VCaP (cell line): Measurements from ENCODE around the gene TGIF2.
"Not testable (repeated sequence)": the region's sequence is repeated elsewhere in the genome, so short reads cannot be mapped to it uniquely, and the experiment has no call there.

Experiments
- H3K27ac ChIP-seq: fragments of 450-650 bp; 2 replicates; pipeline ENCODE4 v1.5.1; 2017
- TF ChIP-seq, protein P1 (sequence below): fragments of 450-650 bp; conservative IDR thresholded peaks from 2 replicates; pipeline ENCODE4 v1.5.1; 2017; ENCODE audit warnings: mild to moderate bottlenecking, moderate library complexity

TGIF2 gene

GRCh38 chr20:36632487-36633284, 59.3 kb downstream of the TGIF2 start:
- H3K27ac ChIP-seq = no peak overlapping the region
- TF ChIP-seq, protein P1, sequence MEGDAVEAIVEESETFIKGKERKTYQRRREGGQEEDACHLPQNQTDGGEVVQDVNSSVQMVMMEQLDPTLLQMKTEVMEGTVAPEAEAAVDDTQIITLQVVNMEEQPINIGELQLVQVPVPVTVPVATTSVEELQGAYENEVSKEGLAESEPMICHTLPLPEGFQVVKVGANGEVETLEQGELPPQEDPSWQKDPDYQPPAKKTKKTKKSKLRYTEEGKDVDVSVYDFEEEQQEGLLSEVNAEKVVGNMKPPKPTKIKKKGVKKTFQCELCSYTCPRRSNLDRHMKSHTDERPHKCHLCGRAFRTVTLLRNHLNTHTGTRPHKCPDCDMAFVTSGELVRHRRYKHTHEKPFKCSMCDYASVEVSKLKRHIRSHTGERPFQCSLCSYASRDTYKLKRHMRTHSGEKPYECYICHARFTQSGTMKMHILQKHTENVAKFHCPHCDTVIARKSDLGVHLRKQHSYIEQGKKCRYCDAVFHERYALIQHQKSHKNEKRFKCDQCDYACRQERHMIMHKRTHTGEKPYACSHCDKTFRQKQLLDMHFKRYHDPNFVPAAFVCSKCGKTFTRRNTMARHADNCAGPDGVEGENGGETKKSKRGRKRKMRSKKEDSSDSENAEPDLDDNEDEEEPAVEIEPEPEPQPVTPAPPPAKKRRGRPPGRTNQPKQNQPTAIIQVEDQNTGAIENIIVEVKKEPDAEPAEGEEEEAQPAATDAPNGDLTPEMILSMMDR = no peak

- no peak overlapping the region for H3K27ac ChIP-seq
- TF ChIP-seq, protein P1 = no peak
Observed at GRCh38 chr20:36633285-36633772, 59.9 kb downstream of the TGIF2 start.

- no peak overlapping the region for H3K27ac ChIP-seq
- TF ChIP-seq, protein P1 = no peak
Observed at GRCh38 chr20:36634342-36634741, 60.9 kb downstream of the TGIF2 start.

- H3K27ac ChIP-seq = not testable (repeated sequence)
Observed at GRCh38 chr20:36638876-36639400, 65.5 kb downstream of the TGIF2 start.

- H3K27ac ChIP-seq = no peak overlapping the region
- TF ChIP-seq, protein P1 = no peak
Observed at GRCh38 chr20:36641506-36641843, 68.1 kb downstream of the TGIF2 start.

GRCh38 chr20:36642136-36642535, 68.7 kb downstream of the TGIF2 start:
- TF ChIP-seq, protein P1 = no peak
- no peak overlapping the region for H3K27ac ChIP-seq
